ENCODE measurements around the gene CYP39A1. TPM values are rescaled to one million over a fixed set of nuclear protein-coding genes. Genes with fewer than 3 reads are reported as not detected.

Gene CYP39A1
- total RNA-seq, 2 donors from 2014 or later, result 0.68 to 1.1 TPM

- peaks cover 15 to 62% of the 10 kb centered on the region in 2 donors for H3K4me1 ChIP-seq (ENCODE audit: control insufficient read depth in 1 of 2, low read depth in 2 of 2)
- H3K9me3 ChIP-seq, result no peaks in the 10 kb centered on the region
- ATAC-seq (ENCODE audit: insufficient number of reproducible peaks, low FRiP score, low read depth), result no peak
- no peak overlapping the region for H3K4me3 ChIP-seq
- H3K27ac ChIP-seq, result peak overlapping the region; percentile 58 to 92
- no peak for TF ChIP-seq CTCF (IDR thresholded peaks at IDR 0.05)
- no peaks in the 10 kb centered on the region for H3K36me3 ChIP-seq
- no peak for DNase-seq (ENCODE audit: low spot score)
- H3K27me3 ChIP-seq (replicated peaks; ENCODE audit: insufficient read depth), result no peaks in the 10 kb centered on the region
Observed at GRCh38 chr6:46500382-46500781, 152.2 kb downstream of the CYP39A1 start.

Other genes with a start within 250 kb of the CYP39A1 start
- 100 to 1,000 TPM; 126 to 289 TPM for gene RCAN2, start 161.4 kb downstream of the CYP39A1 start, total RNA-seq
- gene SLC25A27, start 157 bp upstream of the CYP39A1 start, total RNA-seq, result 10 to 100 TPM; 44.4 to 52.8 TPM
- gene TDRD6, start 35.1 kb upstream of the CYP39A1 start, total RNA-seq, result 1 to 10 TPM; 1.8 TPM
- gene PLA2G7, start 82.6 kb upstream of the CYP39A1 start, total RNA-seq, result under 1 TPM; 0.27 to 0.56 TPM
- gene ANKRD66, start 94.1 kb upstream of the CYP39A1 start, total RNA-seq, result not detected
- not detected for gene MEP1A, start 140.6 kb upstream of the CYP39A1 start, total RNA-seq

Data from thoracic aorta (tissue), 2 donors.